ENCODE data around the gene IGFLR1. TPM values are rescaled to one million over a fixed set of nuclear protein-coding genes. Genes with fewer than 3 reads are reported as not detected.

IGFLR1 gene
- total and polyA plus RNA-seq, 2 of the 8 experiments (the other 6 are each of a cell fraction or from before 2014, with no cell fraction given): 8.4 to 28.9 TPM

DNA sequence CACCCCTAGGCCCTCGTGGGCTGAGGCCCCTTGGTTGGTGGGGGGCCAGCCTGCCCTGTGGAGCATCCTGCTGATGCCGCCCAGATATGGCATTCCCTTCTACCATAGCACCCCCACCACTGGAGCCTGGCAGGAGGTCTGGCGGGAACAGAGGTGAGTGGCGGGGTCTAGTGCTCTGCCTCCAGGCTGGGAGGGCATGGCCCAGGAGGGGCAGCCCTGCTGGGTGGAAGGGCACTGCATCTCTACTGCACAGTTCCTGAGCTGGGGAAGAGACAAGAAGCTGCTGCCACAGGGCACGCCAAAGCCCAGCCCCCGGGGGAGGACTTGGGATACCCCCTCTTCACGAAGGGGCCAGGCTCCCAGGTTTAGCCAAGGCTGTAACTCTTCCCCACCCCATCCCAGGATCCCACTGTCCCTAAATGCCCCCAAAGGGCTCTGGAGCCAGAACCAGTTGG is 26.9 kb downstream of the IGFLR1 start (continued):
- no peak for TF ChIP-seq SAP30 (IDR thresholded peaks at IDR 0.05; ENCODE audit: insufficient read depth, insufficient replicate concordance, low read length)
- no peak for TF ChIP-seq TEAD4 (IDR thresholded peaks at IDR 0.05; ENCODE audit: low read depth, low read length)

Measured in H1 (cell line).